Right ventricle myocardium inferior (tissue), 1 donor: ENCODE results near the gene KIF26A. TPM values are rescaled to one million over a fixed set of nuclear protein-coding genes. Genes with fewer than 3 reads are reported as not detected.
A peak's percentile ranks its signal among the peaks of the same experiment; 100 is the strongest.

Source experiments
- ATAC-seq: fragments of 200-7000 bp; cut with Tn5 transposase; one replicate; pipeline ENCODE4 v1.9.1; 2020; ENCODE audit warnings: mild to moderate bottlenecking, moderate library complexity
- DNase-seq: peaks from one replicate; pipeline ENCODE4 v3.0.0; 2021; ENCODE audit errors: missing footprints
- intact Hi-C: fragments of 100-400 bp; cut with DNase I; formaldehyde crosslinking; loops from one replicate; pipeline ENCODE4 v1.11.0; 2022
- total RNA-seq: library from RNA; stranded (reverse); fragmentation: NEBNext Ultra II Directional; extraction: Animal tissue kit (Norgen Biotek cat#: 25700); gene quantifications from one replicate; pipeline ENCODE4 v1.2.1, GENCODE V29; 2021
- donor health status: DM: no; HTN: yes; CAD: no; lungs with severe emphysema.

The KIF26A gene
- total RNA-seq, 1 donor from 2014 or later = 6.4 TPM

- intact Hi-C loops = no loop called here
- ATAC-seq = no peak
Observed at GRCh38 chr14:104110491-104111209, 27.7 kb upstream of the KIF26A start.

DNA sequence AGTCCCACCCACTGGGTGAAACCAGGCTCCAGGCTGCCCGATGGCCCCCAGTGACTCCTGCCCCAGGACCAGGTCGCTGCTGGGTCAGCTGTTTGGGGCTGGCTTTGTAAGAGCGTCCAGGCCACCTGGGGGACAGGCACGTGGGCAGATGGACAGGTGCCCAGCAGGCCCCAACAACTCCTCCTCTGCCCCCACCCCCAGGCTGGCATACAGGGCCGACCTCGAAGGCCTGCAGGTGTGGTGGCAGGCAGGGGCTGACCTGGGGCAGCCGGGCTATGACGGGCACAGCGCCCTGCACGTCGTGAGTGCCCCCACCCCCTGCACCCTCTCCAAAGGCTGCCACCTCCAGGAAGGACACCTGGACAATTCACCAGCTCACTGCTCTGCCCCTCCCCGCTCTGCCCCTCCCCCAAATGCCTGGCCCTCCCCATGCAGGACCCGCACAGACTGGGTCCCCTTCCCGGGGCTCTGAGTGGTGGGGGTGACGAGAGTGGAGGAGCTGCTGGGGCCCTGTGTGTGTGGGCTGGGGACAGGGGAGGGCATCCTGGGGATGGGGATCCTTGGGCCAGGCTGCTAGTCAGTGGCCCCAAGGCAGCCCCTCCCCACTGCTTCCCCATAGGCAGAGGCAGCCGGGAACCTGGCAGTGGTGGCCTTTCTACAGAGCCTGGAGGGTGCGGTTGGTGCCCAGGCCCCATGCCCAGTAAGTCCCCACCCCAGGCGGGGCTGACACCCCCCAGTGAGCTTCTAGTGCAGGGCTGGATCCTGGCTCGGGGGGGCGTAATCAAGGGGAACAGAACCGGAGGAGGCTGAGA, 26.9 kb upstream of the KIF26A start:
- ATAC-seq = no peak
- intact Hi-C loops = no loop called here
- no peak for DNase-seq

More at GRCh38 chr14:104110491-104111209, 27.7 kb upstream of the KIF26A start:
- DNase-seq = no peak

GRCh38 chr14:104112113-104112505, 26.3 kb upstream of the KIF26A start:
- DNase-seq (no peak), ATAC-seq (no peak)
- intact Hi-C loops = no loop called here

DNA sequence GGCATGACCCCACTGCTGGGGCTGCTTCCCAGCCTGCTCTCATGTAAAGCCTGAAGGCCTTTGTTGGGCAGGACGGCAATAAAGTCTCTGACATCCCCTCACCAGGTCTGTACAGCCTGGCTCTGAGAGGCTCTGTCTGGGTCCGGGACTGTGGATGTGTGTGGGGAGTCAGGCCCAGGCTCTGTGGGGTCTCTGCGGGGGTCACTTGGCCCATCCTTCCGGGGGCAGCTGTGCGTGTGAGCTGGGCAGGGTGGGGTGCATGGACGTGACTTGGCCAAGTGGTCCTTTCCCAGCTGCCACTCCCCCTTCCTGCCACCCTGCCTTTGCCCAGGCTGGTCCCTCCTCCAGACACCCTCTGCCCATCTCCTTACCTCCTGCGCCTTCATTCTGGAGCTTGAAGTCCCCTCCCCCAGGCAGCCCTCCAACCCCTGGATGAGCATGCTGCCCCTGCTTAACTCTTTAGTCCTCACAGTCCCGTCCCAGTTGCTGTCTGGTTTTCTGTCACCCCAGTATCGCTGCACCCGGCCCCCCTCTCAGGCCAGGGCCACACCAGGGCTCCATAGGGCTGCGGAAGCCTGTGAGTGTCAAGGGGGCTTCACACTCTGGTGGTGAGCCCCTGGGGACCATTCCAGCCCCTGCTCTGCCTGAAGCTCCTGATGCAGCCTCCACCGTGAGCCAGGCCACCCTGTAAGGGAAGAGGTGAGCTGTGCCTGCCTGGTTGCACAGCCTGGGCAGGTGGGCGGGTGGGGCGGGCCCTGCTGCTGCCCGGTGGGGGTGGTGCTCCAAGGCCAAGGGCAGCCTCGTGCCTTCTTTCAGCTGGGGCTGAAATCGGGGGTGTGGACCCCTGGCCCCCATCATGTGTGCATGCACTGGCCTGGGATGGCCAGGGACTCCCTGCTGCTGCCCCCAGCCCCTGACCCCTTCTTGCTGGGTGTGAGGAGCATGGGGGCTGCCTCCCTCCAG, 25.5 kb upstream of the KIF26A start:
- no peak for DNase-seq
- intact Hi-C loops = no loop called here
- no peak for ATAC-seq

- no peak for ATAC-seq
- DNase-seq = peak; percentile 60
- intact Hi-C loops = no loop called here
Observed at GRCh38 chr14:104113631-104114420, 24.6 kb upstream of the KIF26A start.

DNA sequence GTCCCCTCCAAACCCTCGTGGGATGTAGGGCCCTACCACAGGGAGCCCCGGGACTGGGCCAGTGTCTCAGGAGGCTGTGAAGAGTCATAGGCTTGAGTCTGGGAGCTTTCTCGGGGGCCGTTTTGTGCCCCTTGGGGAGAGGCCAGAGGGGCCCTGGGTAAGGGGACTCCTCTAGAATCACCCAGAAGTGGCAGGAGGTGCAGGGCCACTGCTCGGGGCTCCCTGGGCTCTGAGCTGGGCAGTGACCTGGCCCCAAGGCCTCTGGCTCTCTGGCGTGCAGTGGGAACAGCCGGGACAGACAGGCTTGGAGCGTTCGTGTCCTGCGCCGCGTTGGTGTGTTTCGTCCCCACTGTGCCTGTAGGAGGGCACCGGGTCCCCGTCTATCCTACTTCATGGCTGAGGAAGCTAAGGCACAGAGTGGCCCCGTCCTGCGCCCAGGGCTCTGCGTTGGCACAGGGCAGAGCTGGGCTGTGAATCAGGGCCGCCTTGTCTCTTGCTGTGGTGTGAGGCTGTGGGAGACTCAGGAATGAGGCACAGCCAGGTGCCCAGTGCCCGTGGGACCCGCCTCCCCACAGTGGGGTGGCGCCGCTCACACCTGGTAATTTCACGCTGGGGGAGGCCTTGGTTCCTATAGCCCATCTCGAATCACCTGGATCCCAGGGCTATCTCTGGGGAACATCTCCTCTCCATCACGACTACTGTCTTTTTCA, 23.8 kb upstream of the KIF26A start:
- DNase-seq (peak; percentile 53), ATAC-seq (no peak)
- intact Hi-C loops = no loop called here

GRCh38 chr14:104115131-104115600, 23.2 kb upstream of the KIF26A start:
- DNase-seq (no peak), ATAC-seq (no peak)
- intact Hi-C loops = no loop called here

GRCh38 chr14:104115691-104116287, 22.6 kb upstream of the KIF26A start:
- ATAC-seq (no peak), DNase-seq (peak; percentile 56)
- intact Hi-C loops = no loop called here

GRCh38 chr14:104116288-104116755, 22.1 kb upstream of the KIF26A start:
- ATAC-seq (no peak), DNase-seq (peak; percentile 53)
- intact Hi-C loops = no loop called here

- ATAC-seq (no peak), DNase-seq (peak; percentile 50)
- intact Hi-C loops = no loop called here
Observed at GRCh38 chr14:104116756-104117340, 21.5 kb upstream of the KIF26A start.

DNA sequence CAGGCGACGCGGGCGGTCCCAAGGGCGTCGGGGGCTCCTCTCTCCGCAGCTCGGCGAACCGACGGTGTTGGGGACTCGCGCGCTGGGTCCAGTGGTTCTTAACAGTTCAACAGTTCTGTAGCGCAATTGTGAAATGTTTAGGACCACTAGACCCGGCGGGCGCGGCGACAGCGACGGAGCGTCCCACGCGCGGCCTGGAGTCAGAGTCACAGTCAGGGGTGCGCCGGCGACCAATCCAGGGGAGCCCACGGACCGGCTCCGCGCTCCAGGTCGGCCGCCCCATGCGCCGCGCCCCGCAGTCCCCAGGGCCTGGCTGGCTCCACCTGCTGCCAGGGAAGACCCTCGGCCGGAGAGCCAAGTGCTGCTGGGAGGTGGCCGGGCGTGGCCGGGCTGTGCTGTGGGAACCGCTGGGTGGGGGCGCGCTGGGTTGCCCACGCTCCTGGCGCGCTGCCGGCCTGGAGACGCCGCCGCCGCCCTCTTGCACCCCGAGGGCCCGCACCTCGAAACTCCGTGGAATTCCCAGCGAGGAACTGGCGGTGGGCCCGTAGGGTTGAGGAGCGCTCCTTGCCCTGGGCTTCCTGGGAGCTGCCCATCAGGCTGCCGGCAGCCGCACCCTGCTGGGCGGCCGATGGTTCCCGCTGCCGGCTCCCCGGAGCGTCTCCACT, 20.9 kb upstream of the KIF26A start:
- ATAC-seq (no peak), DNase-seq (peak; percentile 53)
- intact Hi-C loops = no loop called here

DNA sequence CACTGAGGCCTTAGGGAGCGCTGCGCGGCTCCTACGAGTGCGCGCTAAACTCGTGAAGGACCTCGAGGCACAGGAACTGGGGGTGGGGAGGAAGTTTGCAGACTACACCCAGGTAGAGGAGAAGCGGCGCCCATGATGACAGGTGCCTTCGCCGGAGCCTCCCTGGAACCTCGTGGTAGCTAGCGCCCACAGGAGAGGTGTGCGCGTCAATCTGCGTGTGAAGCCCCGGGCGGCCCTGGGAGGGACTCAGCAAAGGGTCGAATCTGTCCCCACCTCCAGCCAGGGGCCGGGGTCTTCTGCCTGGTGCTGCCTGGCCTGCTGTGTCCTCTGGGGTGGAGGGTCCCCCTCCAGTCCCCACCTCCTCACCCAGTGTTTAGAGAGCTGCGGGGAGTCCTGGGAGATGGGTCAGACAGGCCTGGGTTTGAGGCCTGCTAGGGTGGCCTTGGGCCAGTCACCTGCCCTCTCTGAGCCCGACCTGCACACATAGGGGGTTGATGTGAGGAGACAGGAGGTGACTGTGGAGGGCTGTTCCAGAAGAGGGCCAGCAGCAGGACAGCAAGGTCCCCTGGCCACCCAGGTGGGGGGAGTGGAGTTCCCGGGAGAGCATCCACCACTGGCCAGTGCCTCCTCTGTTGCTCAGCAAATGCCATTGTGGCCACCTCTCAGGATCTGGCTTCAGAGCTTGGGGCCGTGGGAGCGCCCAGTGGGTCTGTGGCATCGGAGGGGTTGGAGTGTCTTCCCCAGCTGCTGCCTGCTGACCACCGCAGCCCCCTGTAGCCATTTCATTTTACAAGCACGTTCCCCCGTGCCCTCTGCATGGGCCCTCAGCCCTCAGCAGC, 20.2 kb upstream of the KIF26A start:
- DNase-seq (peak; percentile 62), ATAC-seq (no peak)
- intact Hi-C loops = no loop called here

- ATAC-seq (no peak), DNase-seq (no peak)
- intact Hi-C loops = no loop called here
Observed at GRCh38 chr14:104119119-104119487, 19.3 kb upstream of the KIF26A start.

GRCh38 chr14:104119488-104120251, 18.7 kb upstream of the KIF26A start:
- intact Hi-C loops = no loop called here
- no peak for ATAC-seq
- DNase-seq = no peak

DNA sequence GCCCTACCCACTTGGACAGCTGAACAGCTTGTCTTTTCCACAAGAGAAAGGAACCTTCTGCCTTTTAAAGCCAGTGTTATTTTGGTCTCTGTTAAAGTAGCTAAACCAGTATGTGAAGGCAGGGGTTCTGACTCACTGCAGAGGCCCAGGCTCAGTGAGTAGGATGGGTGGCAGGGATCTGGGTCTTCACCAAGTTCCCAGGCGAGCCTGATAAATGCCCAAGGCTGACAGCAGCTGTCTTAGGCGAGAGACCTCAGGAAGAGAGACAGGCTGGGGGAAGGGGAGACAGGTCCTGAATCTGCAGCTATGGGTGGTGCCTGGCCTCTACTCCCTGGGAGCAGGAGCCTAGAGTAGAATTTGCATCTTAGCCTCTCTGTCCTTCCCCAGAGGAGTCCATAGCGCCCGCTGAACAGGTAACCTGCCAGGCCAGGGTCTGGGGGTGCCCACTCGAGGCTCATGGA, 18.1 kb upstream of the KIF26A start:
- intact Hi-C loops = no loop called here
- ATAC-seq = no peak
- peak; percentile 56 for DNase-seq
